Hepatocyte (in vitro differentiated cells): ENCODE data around the gene C1orf122. TPM values are rescaled to one million over a fixed set of nuclear protein-coding genes. Genes with fewer than 3 reads are reported as not detected.
"Not testable (repeated sequence)": the region's sequence is repeated elsewhere in the genome, so short reads cannot be mapped to it uniquely, and the experiment has no call there.

Experiments
- DNase-seq: peaks from one replicate; pipeline ENCODE4 v3.0.0-alpha.2; 2016; ENCODE audit warnings: low spot score
- H2AFZ ChIP-seq: fragments of 200-600 bp; sonication (generic); 2 replicates; pipeline ENCODE4 v1.6.0; 2016; ENCODE audit warnings: antibody characterized with exemption, mild to moderate bottlenecking
- H3K27ac ChIP-seq: fragments of 200-600 bp; sonication (generic); 2 replicates; pipeline ENCODE4 v1.5.1; 2016; ENCODE audit warnings: mild to moderate bottlenecking
- H3K27me3 ChIP-seq: fragments of 200-600 bp; sonication (generic); 2 replicates; pipeline ENCODE4 v1.6.1; 2016
- H3K36me3 ChIP-seq: fragments of 200-600 bp; sonication (generic); replicated peaks from 2 replicates; pipeline ENCODE4 v1.5.1; 2016; ENCODE audit warnings: low read depth; ENCODE audit not compliant: insufficient read depth
- H3K4me1 ChIP-seq: fragments of 200-600 bp; sonication (generic); 2 replicates; pipeline ENCODE4 v1.5.1; 2016; ENCODE audit warnings: mild to moderate bottlenecking, moderate library complexity; ENCODE audit not compliant: insufficient read depth
- H3K4me2 ChIP-seq: fragments of 200-600 bp; sonication (generic); 2 replicates; pipeline ENCODE4 v1.6.0; 2016
- H3K4me3 ChIP-seq: fragments of 200-600 bp; sonication (generic); 2 replicates; pipeline ENCODE4 v1.5.1; 2016; ENCODE audit warnings: mild to moderate bottlenecking
- H3K79me2 ChIP-seq: fragments of 200-600 bp; sonication (generic); 2 replicates; pipeline ENCODE4 v1.6.0; 2017; ENCODE audit warnings: mild to moderate bottlenecking
- H3K9me2 ChIP-seq: fragments of 200-600 bp; sonication (generic); replicated peaks from 2 replicates; pipeline ENCODE4 v1.6.0; 2017; ENCODE audit warnings: mild to moderate bottlenecking; ENCODE audit not compliant: insufficient read depth
- H3K9me3 ChIP-seq: fragments of 200-600 bp; sonication (generic); 2 replicates; pipeline ENCODE4 v1.5.1; 2016; ENCODE audit warnings: low read depth, mild to moderate bottlenecking
- H4K20me1 ChIP-seq: fragments of 200-600 bp; sonication (generic); 2 replicates; pipeline ENCODE4 v1.6.0; 2016; ENCODE audit warnings: mild to moderate bottlenecking; ENCODE audit not compliant: insufficient read depth, poor library complexity, severe bottlenecking
- CTCF ChIP-seq: fragments of 200-600 bp; sonication (generic); IDR thresholded peaks from 2 replicates; pipeline ENCODE4 v1.5.1; 2016; ENCODE audit warnings: antibody characterized with exemption, mild to moderate bottlenecking; ENCODE audit not compliant: poor library complexity
- EZH2 ChIP-seq: fragments of 200-600 bp; sonication (generic); IDR thresholded peaks from 2 replicates; pipeline ENCODE4 v1.6.1; 2016; ENCODE audit warnings: antibody characterized with exemption, mild to moderate bottlenecking, borderline replicate concordance
- EZH2phosphoT487 ChIP-seq: fragments of 200-600 bp; sonication (generic); IDR thresholded peaks from one replicate; pipeline ENCODE4 v1.6.1; 2018; ENCODE audit warnings: antibody characterized with exemption, mild to moderate bottlenecking, low read depth, moderate library complexity; ENCODE audit not compliant: unreplicated experiment, severe bottlenecking
- WGBS: methylation state at CpG from one replicate; pipeline ENCODE4 v1.1.6; 2016; ENCODE audit warnings: low lambda C conversion rate; ENCODE audit errors: missing lambda C conversion rate; 5-methylcytosine and 5-hydroxymethylcytosine counted together
- polyA plus RNA-seq: library from polyadenylated mRNA; unstranded; fragments of >200 nt; fragmentation: Nextera tagmentation; extraction: Ambion mirVana; gene quantifications from 2 replicates; pipeline ENCODE4 v1.2.1, GENCODE V29; 2016
- total RNA-seq: library from RNA; depleted of rRNA; stranded (reverse); fragments of >200 nt; gene quantifications from 2 replicates; pipeline ENCODE4 v1.2.3, GENCODE V29; 2014

The C1orf122 gene
- total and polyA plus RNA-seq, 2 experiments from 2014 or later, result 63.8 to 166 TPM

- no peaks in the 10 kb centered on the region for H3K36me3 ChIP-seq
- no peak overlapping the region for H3K4me2 ChIP-seq
- no peaks in the 10 kb centered on the region for H3K9me3 ChIP-seq
- H3K9me2 ChIP-seq, result no peaks in the 10 kb centered on the region
- H3K4me3 ChIP-seq, result no peak overlapping the region
- no peak for DNase-seq
- H3K4me1 ChIP-seq, result no peaks in the 10 kb centered on the region
- peaks cover 85% of the 10 kb centered on the region for H3K27me3 ChIP-seq
- TF ChIP-seq EZH2, result peak; percentile 31
- TF ChIP-seq EZH2phosphoT487, result no peak
- no peaks in the 10 kb centered on the region for H3K79me2 ChIP-seq
- no peaks in the 10 kb centered on the region for H4K20me1 ChIP-seq
- WGBS, result 27% methylated on average over 27 of the region's 27 CpGs
- no peak overlapping the region for H2AFZ ChIP-seq
- H3K27ac ChIP-seq, result no peak overlapping the region
Observed at GRCh38 chr1:37765916-37766664, 41.5 kb upstream of the C1orf122 start.

GRCh38 chr1:37767488-37767887, 40.1 kb upstream of the C1orf122 start:
- H3K36me3 ChIP-seq, result no peaks in the 10 kb centered on the region
- no peak overlapping the region for H3K4me3 ChIP-seq
- no peaks in the 10 kb centered on the region for H3K4me1 ChIP-seq
- 20% methylated on average over 2 of the region's 2 CpGs for WGBS
- no peak for DNase-seq
- no peaks in the 10 kb centered on the region for H3K79me2 ChIP-seq
- no peaks in the 10 kb centered on the region for H3K9me3 ChIP-seq
- H3K9me2 ChIP-seq, result no peaks in the 10 kb centered on the region
- H3K4me2 ChIP-seq, result no peak overlapping the region
- no peak overlapping the region for H3K27ac ChIP-seq
- peaks cover 83% of the 10 kb centered on the region for H3K27me3 ChIP-seq
- H4K20me1 ChIP-seq, result no peaks in the 10 kb centered on the region
- H2AFZ ChIP-seq, result no peak overlapping the region
- TF ChIP-seq EZH2, result no peak
- no peak for TF ChIP-seq EZH2phosphoT487
- TF ChIP-seq CTCF, result no peak

- DNase-seq, H3K4me3 ChIP-seq, H3K27ac ChIP-seq, H3K9me2 ChIP-seq, H3K9me3 ChIP-seq, H4K20me1 ChIP-seq, H3K4me2 ChIP-seq, H3K36me3 ChIP-seq, H3K4me1 ChIP-seq, H3K79me2 ChIP-seq, H2AFZ ChIP-seq: not testable (repeated sequence)
- peaks cover 43% of the 10 kb centered on the region for H3K27me3 ChIP-seq
Observed at GRCh38 chr1:37771440-37771839, 36.1 kb upstream of the C1orf122 start.

- H3K36me3 ChIP-seq, result no peaks in the 10 kb centered on the region
- no peak overlapping the region for H2AFZ ChIP-seq
- H3K4me2 ChIP-seq, result no peak overlapping the region
- WGBS, result 67% methylated on average over 4 of the region's 4 CpGs
- no peaks in the 10 kb centered on the region for H3K79me2 ChIP-seq
- no peaks in the 10 kb centered on the region for H3K27me3 ChIP-seq
- H3K4me3 ChIP-seq, result no peak overlapping the region
- no peak overlapping the region for H3K27ac ChIP-seq
- H3K4me1 ChIP-seq, result no peaks in the 10 kb centered on the region
- H4K20me1 ChIP-seq, result no peaks in the 10 kb centered on the region
- H3K9me3 ChIP-seq, result no peaks in the 10 kb centered on the region
- DNase-seq, result no peak
- no peaks in the 10 kb centered on the region for H3K9me2 ChIP-seq
- TF ChIP-seq EZH2, result no peak
- TF ChIP-seq EZH2phosphoT487, result no peak
- no peak for TF ChIP-seq CTCF
Observed at GRCh38 chr1:37776946-37777516, 30.6 kb upstream of the C1orf122 start.
